GM21360 (cell line): Measurements from ENCODE around the gene MRPS12.
A peak's percentile ranks its signal among the peaks of the same experiment; 100 is the strongest.
"Not testable (repeated sequence)": the region's sequence is repeated elsewhere in the genome, so short reads cannot be mapped to it uniquely, and the experiment has no call there.

Experiments
- ATAC-seq: cut with Tn5 transposase; IDR thresholded peaks from one replicate; pipeline ENCODE4 v1.9.1; 2021; ENCODE audit warnings: mild to moderate bottlenecking, moderate library complexity; ENCODE audit not compliant: unreplicated experiment

Gene MRPS12

GRCh38 chr19:38930776-38931520 lies at the start of gene MRPS12:
TSS of gene MRPS12 (plus strand) at chr19:38930944. CDS start at chr19:38931295, 351 bp downstream.
- peak; percentile 87 for ATAC-seq

GRCh38 chr19:38883286-38883685 lies 47.5 kb upstream of the MRPS12 start:
- no peak for ATAC-seq

GRCh38 chr19:38884691-38885090 lies 46.1 kb upstream of the MRPS12 start:
- ATAC-seq, result not testable (repeated sequence)

GRCh38 chr19:38888876-38889275 lies 41.9 kb upstream of the MRPS12 start:
- ATAC-seq, result no peak

GRCh38 chr19:38889803-38890202 lies 40.9 kb upstream of the MRPS12 start:
- no peak for ATAC-seq

- no peak for ATAC-seq
Measured at GRCh38 chr19:38890686-38891085, 40.1 kb upstream of the MRPS12 start.

- no peak for ATAC-seq
Measured at GRCh38 chr19:38891771-38892170, 39.0 kb upstream of the MRPS12 start.

- ATAC-seq, result no peak
Measured at GRCh38 chr19:38892841-38893240, 37.9 kb upstream of the MRPS12 start.

- ATAC-seq, result no peak
Measured at GRCh38 chr19:38893341-38893771, 37.4 kb upstream of the MRPS12 start.

- no peak for ATAC-seq
Measured at GRCh38 chr19:38894968-38895367, 35.8 kb upstream of the MRPS12 start.

GRCh38 chr19:38898788-38899446 lies 31.8 kb upstream of the MRPS12 start:
- ATAC-seq, result no peak

- peak; percentile 85 for ATAC-seq
Measured at GRCh38 chr19:38899447-38900201, 31.1 kb upstream of the MRPS12 start, which contains the start of the genes NFKBIB and SIRT2. TSS of gene NFKBIB (plus strand) at chr19:38899969. CDS start at chr19:38900033, 64 bp downstream. TSS of gene SIRT2 (minus strand) at chr19:38899618. CDS start at chr19:38899521, 97 bp downstream.

GRCh38 chr19:38900202-38900629 lies 30.5 kb upstream of the MRPS12 start:
- ATAC-seq, result no peak

GRCh38 chr19:38900743-38901190 lies 30.0 kb upstream of the MRPS12 start:
- no peak for ATAC-seq

- ATAC-seq, result no peak
Measured at GRCh38 chr19:38901683-38902082, 29.1 kb upstream of the MRPS12 start.

- ATAC-seq, result no peak
Measured at GRCh38 chr19:38904581-38905539, 25.9 kb upstream of the MRPS12 start.

GRCh38 chr19:38905620-38906019 lies 25.1 kb upstream of the MRPS12 start:
- no peak for ATAC-seq

- no peak for ATAC-seq
Measured at GRCh38 chr19:38907227-38907626, 23.5 kb upstream of the MRPS12 start.

GRCh38 chr19:38907670-38908069 lies 23.1 kb upstream of the MRPS12 start:
- no peak for ATAC-seq

GRCh38 chr19:38908911-38909310 lies 21.8 kb upstream of the MRPS12 start:
- ATAC-seq, result no peak
